Ramos (cell line): ENCODE measurements around the gene CNNM4.
"Not testable (repeated sequence)": the region's sequence is repeated elsewhere in the genome, so short reads cannot be mapped to it uniquely, and the experiment has no call there.

ENCODE experiments used
- in situ Hi-C: fragments of 300-500 bp; cut with MboI; formaldehyde crosslinking; loops from one replicate; pipeline ENCODE4 v1.14.3; 2022; ENCODE audit warnings: low sequenced_read_pairs; ENCODE audit not compliant: unreplicated experiment

CNNM4 gene

DNA sequence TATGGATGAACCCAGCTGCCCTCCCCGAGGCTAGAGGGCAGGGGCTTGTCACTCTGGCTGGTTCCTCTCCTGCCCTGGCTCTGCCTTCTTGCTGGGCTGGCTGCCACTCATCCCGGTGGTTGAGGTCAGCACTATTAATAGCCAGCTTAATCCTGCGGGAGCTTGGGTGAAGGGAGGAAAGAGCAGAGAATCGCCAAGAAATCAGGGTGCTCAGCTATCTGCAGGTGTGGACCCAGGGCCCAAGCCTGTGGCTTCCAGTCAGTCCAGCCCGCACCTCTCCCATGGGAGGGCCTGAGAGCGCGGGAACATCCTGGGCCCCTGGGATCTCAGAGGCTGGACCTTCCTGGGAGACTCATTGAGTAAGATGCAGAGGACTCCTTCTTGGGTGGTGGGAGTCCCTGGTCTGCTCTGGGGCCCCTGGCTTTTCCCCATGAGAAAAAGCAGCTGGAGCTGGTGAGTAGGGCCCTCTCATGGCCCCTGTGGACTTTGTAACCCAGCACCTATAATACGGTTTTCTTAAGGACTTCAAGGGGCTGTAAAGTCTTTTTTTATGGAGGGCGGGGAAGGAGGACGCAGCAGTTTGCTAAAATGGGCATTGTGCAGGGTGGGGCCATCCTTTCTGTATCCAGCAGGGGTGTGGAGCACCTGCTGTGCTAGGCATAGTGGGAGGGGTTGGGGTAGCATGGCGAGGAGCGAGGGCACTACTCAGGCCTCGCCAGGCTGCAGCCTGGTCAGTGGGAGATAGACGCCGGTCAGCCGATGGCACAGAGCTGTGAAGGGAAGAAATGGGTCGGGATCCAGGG is 27.9 kb downstream of the CNNM4 start:
- in situ Hi-C loops: no loop called here

DNA sequence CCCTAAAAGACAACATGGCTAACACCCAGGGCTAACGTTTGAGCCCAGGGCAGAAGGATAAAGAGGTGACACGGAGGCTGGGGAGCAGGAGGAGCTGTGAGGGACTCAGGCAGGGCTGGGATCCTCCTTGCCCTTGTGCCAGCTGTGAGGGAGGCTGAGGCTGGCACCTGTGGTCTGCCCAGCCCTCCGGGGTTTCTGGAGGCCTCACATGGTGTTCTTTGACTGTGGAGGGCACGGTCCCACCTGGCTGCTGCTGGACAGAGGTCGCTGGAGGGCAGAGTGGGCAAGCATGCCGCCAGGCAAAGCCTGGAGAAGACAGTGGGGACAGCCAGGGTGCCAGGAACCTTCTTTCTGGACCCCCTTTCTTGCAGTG is 28.5 kb downstream of the CNNM4 start:
- in situ Hi-C loops: no loop called here

DNA sequence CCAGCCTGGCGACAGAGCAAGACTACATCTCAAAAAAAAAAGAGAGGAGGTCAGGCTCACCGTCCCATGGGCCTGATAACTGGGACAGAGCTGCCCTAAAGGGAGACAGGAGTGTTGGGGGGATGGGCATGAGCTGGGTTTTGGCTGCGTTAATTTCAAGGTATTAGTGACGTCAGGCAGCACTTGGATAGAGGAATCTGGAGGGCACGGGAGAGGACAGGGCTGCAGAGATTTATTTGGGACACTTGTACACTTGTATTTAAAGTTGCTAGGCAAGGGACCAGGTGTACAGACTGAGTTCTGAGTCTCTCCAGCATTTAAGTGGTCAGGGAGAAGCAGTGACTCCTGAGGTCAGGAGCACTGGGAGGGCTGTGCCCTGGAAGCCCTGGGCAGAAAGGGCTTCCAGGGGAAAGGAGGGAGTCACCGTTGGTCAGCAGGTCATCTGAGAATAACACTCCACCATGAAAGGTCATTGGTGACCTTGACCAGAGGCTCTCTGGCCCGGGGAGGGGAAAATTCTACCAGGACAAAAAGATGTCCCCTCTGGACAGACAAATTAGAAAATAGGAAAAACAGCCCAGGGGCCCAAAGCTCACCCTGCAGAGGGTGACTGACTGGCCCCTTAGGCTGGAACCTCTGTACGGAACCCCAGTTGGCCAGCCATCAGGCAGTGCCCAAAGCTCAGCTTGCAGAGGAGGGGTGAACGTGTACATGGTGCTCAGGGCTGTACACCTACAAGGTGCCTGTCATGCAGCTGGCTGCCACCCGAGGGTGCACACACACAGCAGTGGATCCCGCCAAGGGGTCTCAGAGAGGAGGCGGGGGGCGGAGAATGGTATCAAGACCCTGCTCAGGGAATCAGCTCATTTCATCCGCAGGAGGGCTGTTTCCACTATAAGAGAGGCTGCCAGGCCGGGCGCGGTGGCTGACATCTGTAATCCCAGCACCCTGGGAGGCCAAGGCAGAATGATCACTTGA is 32.4 kb downstream of the CNNM4 start:
- in situ Hi-C loops: no loop called here

DNA sequence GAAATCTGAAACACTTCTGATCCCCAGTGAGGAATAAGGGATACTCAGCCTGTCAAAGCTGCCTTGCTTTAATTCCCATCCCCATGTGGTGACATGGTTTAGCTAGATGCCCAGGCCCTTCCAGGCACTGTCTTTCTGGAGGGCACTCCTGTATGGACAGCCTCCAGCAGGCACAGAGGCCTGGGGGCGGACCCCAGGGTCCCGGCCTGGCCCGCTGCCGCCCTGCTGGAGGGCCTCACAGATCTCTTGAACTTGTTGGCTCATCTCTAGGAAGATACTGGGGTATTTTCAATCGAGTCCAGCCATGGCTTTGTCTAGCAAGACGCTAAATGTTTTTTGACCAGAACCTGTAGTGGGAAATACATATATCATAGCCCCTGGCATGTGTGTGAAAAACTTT is 34.4 kb downstream of the CNNM4 start:
- in situ Hi-C loops: no loop called here

DNA sequence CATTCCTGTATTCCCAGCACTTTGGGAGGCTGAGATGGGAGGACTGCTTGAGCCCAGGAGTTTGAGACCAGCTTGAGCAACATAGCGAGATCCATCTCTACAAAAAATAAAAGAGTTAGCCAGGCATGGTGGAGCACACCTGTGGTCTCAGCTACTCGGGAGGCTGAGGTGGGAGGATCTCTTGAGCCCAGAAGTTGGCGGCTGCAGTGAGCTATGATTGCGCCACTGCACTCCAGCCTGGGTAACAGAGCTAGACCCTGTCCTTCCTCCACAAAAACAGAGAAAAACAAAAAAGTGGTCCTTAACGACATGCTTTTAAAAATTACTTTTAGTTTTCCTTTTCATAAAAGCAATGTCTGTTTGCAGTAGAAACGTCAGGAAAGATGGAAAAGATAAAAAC is 35.8 kb downstream of the CNNM4 start:
- in situ Hi-C loops: not testable (repeated sequence)

DNA sequence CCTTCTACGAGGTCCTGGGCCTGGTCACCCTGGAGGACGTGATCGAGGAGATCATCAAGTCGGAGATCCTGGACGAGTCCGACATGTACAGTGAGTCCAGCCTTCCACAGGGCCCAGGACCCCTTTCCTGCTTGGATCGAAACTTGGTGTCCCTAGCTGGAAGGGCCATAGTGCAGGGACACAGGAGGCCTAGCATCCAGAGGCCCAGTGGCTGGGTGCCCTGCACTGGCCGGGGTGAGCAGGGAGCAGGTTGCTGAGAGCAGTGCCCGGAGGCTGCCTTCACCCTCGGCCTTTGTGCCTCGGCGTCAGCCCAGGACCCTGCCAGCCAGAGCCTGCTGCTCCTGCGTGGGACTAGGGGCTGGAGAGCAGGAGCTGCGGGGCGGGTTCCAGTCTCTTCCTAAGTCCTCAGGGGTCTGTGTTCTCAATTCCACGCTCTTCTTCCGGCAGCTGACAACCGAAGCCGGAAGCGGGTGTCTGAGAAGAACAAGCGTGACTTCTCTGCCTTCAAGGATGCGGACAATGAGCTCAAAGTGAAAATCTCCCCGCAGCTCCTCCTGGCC is 36.4 kb downstream of the CNNM4 start:
- in situ Hi-C loops: no loop called here

DNA sequence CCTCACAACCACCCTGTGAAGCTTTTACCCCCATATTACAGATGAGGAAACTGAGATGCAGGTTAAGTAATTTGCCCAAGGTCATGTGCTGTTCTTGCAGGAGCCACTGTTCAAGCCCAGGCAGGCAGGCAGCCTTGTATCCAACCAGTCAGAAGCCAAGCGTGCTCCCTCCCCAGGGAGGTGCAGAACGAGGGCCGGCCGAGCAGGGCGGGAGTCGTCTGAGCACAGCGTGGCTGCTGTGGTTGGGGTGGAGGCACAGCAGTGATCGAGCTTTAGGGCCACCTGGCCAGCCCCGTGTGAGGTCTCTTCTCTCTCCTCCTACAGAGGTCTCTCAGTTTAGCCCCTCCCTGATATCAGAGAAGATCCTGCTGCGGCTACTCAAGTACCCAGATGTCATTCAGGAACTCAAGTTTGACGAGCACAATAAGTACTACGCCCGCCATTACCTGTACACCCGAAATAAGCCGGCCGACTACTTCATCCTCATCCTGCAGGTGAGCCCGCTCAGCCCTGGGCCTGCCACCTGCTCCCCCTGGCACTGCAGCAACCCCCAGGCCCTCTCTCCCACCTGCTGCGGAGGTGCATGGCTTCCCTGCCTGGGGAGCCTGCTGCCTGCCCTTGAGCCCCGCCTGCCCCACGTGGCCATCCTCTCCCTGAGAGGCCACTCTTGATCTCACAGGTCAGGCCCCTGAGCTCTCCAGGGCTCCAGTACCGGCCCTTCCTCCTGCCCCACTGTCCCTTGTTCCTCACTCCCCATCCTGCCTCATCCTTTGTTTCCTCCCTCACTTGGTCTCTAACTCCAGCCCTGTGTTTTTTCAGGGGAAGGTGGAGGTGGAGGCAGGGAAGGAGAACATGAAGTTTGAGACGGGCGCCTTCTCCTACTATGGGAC is 38.3 kb downstream of the CNNM4 start:
- in situ Hi-C loops: no loop called here

DNA sequence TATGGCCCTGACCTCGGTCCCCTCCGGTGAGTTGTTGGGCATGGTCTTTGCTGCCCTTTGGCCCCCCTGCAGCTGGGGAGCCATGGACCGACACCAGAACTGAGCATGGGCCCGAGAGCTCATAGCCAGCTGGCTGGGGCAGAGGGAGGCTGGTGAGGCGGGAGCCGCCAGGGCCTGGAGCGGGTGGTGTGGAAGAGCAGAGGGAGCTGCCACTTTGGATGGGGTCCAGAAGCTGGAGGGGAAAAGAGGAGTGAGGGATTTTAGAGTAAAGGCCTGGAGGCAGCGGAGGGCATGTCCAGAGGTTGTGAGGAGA is 38.9 kb downstream of the CNNM4 start:
- in situ Hi-C loops: no loop called here

DNA sequence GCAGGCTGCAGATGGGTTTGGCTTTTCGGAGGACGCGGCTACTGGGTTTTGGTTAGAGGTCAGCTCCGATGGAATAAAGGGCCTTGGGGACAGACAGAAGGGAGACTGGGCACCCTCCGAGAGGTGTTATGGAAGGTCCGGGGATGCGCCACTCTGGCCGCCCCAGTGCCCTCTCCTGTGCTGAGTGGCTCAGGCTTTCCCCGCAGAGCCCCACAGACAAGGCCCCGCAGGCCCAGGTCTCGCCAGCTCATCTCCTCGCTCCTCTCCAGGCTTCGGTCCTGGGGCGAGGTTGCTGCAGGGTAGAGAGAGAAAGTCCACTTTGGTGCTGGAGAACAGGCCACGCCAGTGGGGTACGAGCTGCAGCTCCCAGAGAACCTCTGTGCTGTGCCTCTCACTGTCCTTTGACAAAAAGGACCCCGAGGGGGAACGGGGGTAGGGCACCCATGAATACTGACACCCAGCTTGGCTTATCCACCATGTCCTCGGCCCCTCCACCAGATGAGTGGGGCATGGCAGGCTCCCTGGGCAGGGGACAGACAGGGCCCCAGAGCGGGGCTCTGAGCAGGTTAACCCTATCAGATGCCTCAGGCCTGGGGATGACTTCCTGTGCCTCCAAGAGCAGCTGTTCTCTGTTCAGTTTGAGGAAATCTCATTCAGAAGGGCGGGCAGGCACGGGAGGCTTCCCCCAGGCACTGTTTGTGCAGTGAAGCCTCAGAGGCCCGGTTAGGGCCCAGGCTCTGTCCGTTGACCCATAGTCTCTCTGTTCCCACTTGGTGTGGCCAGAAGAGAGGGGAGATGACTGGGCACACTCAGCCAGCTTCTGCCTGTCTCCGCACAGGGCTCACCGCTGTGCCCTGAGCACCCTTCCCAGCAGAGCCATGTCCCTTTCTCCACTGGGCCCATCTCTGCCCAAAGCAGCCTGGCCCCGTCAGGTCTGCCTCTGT is 39.6 kb downstream of the CNNM4 start:
- in situ Hi-C loops: no loop called here

DNA sequence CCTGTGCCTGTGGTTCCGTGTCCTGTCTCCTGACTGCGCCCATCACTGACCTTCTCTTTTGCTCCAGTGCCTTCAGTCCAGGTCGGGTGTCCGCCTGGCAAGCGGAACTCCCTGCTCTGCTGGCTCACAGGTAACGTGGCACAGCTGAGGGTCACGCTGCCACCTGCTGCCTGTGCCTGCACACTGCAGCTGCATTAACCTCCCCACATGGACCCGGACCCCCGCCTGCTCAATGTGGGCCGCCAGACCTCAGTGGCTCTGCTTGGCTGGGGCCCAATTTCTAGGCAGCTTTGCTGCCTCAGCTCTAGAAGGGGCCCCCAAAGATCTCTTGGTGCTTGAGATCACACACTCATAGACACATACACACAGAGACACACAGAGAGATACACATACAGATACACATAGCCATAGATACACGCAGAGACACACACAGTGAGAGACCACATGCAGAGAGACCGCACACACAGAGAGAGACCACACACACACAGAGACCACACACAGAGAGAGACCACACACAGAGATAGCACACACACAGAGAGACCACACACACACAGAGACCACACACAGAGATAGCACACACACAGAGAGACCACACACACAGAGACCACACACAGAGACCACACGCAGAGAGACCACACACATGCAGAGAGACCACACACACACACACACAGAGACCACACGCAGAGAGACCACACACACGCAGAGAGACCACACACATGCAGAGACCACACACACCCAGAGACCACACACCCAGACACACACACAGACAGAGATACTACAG is 40.5 kb downstream of the CNNM4 start:
- in situ Hi-C loops: no loop called here

DNA sequence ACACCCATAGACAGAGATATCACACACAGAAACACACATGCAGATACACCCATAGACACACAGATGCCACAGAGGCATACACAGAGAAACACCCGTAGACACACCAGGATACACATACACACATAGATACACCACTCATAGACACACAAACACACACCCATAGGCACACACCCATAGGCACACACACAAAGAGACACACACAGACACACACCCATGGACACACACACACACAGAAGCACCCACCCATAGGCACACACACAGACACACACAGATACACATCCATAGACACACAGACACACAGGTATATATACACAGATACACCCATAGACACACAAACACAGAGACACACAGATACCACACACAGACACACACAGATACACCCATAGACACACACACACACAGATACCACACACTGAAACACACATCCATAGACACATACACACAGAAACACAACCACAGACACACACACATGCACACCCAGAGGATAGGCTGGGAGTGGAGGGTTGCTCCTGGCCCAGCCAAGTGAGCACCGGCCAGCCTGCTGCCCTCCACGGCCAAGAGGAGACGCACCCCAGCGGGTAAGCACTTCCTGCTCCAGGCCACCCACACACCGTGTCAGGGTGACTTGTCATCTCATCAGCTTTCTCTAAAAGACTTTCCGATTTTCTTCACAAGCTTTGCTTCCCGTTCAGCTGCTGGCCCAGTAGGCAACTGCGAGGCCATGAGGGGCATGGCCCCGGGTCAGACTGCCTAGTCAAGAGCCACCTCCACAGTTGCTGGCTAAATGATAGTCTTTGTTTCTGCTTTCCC is 41.3 kb downstream of the CNNM4 start:
- in situ Hi-C loops: no loop called here

DNA sequence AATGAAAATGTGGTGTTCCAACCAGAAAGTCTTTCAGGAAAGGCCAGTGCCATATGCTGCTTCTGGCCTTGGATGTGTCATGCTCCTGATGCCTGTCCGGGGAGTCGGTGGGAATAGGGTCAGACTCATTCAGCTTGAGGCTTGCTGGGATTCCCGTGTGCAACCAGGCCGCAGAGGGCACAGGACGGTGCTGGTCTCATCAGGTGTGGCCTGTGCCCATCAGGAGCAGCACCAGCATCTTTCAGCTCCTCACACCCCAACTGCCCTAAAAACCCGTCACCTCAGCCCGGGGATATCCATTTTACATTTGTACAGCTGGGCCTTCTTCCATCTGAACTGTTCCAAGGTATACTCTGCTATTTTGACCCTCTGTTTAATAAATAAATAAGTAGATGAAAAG is 42.0 kb downstream of the CNNM4 start:
- in situ Hi-C loops: no loop called here

DNA sequence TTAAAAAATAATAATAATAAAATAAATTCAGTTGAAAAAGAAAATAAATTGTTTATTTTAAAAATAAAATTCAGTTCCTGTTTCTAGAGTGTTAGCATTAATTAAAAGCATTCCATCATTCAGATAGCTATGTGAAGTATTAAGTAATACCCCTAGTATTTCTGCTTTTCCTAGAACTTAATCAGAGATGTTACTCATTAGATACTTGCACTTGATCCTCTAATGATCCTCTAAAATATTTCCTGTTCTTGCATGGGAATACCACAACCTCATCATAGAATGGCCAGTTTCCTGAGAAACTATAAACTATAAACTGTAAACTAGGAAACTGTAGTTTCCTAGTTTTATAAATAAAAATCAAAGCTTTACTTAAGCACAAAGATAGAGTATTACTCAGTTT is 44.3 kb downstream of the CNNM4 start:
- in situ Hi-C loops: no loop called here

DNA sequence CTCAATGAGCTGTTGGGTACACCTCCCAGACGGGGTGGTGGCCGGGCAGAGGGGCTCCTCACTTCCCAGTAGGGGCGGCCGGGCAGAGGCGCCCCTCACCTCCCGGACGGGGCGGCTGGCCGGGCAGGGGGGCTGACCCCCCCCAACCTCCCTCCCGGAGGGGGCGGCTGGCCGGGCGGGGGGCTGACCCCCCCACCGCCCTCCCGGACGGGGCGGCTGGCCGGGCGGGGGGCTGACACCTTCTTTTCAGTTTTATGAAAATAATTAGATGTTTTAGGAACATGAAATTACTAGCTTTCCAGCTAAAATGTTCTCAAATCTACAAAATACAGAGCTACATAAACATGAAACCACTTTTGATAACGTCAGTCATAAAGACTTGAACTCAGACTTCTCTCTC is 45.2 kb downstream of the CNNM4 start:
- in situ Hi-C loops: not testable (repeated sequence)

DNA sequence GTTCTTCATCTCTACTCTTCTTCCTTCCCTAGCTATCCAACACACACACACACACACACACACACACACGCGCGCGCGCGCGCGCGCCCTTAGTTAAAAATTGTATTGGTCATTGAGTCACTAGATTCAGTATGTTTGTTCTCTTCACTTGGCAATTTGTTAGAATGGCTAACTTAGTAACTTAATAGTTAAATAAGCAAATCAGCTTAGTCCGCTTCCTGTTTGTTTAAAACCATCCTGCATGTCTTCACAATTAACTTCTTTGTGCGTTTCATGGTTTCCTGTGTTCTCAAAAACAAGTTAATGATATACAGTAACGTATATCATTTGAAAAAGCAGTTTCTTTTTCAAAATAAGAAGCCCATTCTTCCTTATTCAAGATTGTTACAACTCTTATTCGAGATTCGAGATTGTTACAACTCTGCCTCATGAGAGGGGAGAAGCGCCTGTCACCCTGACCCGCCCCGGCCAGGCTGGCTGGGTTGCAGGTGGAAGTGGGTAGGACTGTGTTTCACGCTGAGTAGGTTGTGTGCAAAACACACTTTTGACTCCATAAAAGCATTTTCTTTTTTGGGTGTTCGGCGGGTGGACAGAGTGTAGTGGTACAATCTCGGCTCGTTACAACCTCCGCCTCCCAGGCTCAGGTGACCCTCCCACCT is 45.9 kb downstream of the CNNM4 start:
- in situ Hi-C loops: no loop called here

DNA sequence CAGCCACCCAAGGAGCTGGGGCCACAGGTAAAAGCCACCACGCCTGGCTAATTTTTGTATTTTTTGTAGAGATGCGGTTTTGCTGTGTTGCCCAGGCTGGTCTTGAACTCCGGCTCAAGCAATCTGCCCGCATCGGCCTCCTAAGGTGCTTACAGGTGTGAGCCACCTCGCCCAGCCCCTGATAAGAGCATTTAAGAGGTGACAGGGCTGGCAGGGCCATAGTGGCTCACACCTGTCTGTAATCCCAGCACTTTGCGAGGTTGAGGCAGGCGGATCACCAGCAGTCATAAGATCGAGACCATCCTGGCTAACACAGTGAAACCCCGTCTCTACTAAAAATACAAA is 46.4 kb downstream of the CNNM4 start:
- in situ Hi-C loops: no loop called here

DNA sequence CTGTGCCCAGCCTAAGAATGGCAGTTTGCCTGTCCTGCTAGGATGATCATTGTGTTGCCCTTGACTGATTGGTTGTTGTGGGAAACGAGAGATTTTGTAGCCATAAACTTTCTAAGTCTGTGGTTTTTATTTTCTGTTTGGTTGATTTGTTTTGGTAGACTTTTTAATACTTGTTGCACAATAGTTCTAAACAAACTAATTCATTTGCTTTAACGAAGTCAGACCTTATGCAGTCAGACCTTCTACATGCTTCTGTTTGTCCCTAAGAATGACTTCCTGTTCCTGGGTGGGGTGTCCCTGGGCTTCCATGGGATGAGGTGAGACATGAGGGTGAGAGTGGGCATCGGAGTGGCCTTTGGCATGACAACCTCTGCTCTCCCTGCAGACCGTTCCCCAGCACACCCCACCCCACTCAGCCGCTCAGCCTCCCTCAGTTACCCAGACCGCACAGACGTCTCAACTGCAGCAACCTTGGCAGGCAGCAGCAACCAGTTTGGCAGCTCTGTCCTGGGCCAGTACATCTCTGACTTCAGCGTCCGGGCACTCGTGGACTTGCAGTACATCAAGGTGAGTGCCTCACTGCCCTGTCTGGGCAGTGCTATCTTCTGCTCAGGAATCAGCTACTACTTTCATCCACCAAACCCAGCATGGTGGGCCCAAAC is 47.6 kb downstream of the CNNM4 start:
- in situ Hi-C loops: no loop called here
